ENCODE data around the gene TPM4.
"Not testable (repeated sequence)": the region's sequence is repeated elsewhere in the genome, so short reads cannot be mapped to it uniquely, and the experiment has no call there.

Gene TPM4

GRCh38 chr19:16095071-16095571 is 18.8 kb downstream of the TPM4 start:
- in situ Hi-C loops (cut with HindIII; ENCODE audit: low sequenced_read_pairs), result no loop called here

GRCh38 chr19:16096280-16096855 is 20.1 kb downstream of the TPM4 start:
- in situ Hi-C loops (cut with HindIII; ENCODE audit: low sequenced_read_pairs), result no loop called here

GRCh38 chr19:16098416-16098768 is 22.1 kb downstream of the TPM4 start:
- in situ Hi-C loops (cut with HindIII; ENCODE audit: low sequenced_read_pairs), result no loop called here

- in situ Hi-C loops (cut with HindIII; ENCODE audit: low sequenced_read_pairs), result no loop called here
Measured at GRCh38 chr19:16098821-16099220, 22.5 kb downstream of the TPM4 start.

GRCh38 chr19:16099314-16099965 is 23.1 kb downstream of the TPM4 start:
- in situ Hi-C loops (cut with HindIII; ENCODE audit: low sequenced_read_pairs), result not testable (repeated sequence)

GRCh38 chr19:16100524-16100923 is 24.2 kb downstream of the TPM4 start:
- in situ Hi-C loops (cut with HindIII; ENCODE audit: low sequenced_read_pairs), result no loop called here

GRCh38 chr19:16104722-16105121 is 28.4 kb downstream of the TPM4 start:
- in situ Hi-C loops (cut with HindIII; ENCODE audit: low sequenced_read_pairs), result no loop called here

GRCh38 chr19:16106121-16106520 is 29.8 kb downstream of the TPM4 start:
- in situ Hi-C loops (cut with HindIII; ENCODE audit: low sequenced_read_pairs), result no loop called here

GRCh38 chr19:16111160-16111908 is 35.0 kb downstream of the TPM4 start, which contains the start of gene RAB8A:
Gene RAB8A (plus strand): TSS chr19:16111889. CDS start chr19:16111902, 13 bp downstream.
- in situ Hi-C loops (cut with HindIII; ENCODE audit: low sequenced_read_pairs), result no loop called here

GRCh38 chr19:16111909-16112752 is 35.8 kb downstream of the TPM4 start:
- in situ Hi-C loops (cut with HindIII; ENCODE audit: low sequenced_read_pairs), result no loop called here

GRCh38 chr19:16112778-16113177 is 36.5 kb downstream of the TPM4 start:
- in situ Hi-C loops (cut with HindIII; ENCODE audit: low sequenced_read_pairs), result no loop called here

- in situ Hi-C loops (cut with HindIII; ENCODE audit: low sequenced_read_pairs), result no loop called here
Measured at GRCh38 chr19:16113727-16114126, 37.4 kb downstream of the TPM4 start.

GRCh38 chr19:16115301-16116039 is 39.2 kb downstream of the TPM4 start:
- in situ Hi-C loops (cut with HindIII; ENCODE audit: low sequenced_read_pairs), result no loop called here

- in situ Hi-C loops (cut with HindIII; ENCODE audit: low sequenced_read_pairs), result no loop called here
Measured at GRCh38 chr19:16116067-16116466, 39.8 kb downstream of the TPM4 start.

- in situ Hi-C loops (cut with HindIII; ENCODE audit: low sequenced_read_pairs), result no loop called here
Measured at GRCh38 chr19:16117594-16118033, 41.3 kb downstream of the TPM4 start.

GRCh38 chr19:16118489-16119033 is 42.3 kb downstream of the TPM4 start:
- in situ Hi-C loops (cut with HindIII; ENCODE audit: low sequenced_read_pairs), result no loop called here

- in situ Hi-C loops (cut with HindIII; ENCODE audit: low sequenced_read_pairs), result not testable (repeated sequence)
Measured at GRCh38 chr19:16119075-16119857, 43.0 kb downstream of the TPM4 start.

- in situ Hi-C loops (cut with HindIII; ENCODE audit: low sequenced_read_pairs), result no loop called here
Measured at GRCh38 chr19:16121141-16121540, 44.8 kb downstream of the TPM4 start.

GRCh38 chr19:16121967-16122366 is 45.7 kb downstream of the TPM4 start:
- in situ Hi-C loops (cut with HindIII; ENCODE audit: low sequenced_read_pairs), result no loop called here
